ENCODE measurements around the gene CSMD2.
A peak's percentile ranks its signal among the peaks of the same experiment; 100 is the strongest.

- TF ChIP-seq CTCF (IDR thresholded peaks at IDR 0.05; ENCODE audit: low read length): peak; percentile 26
- no peak for TF ChIP-seq EZH2 (optimal IDR thresholded peaks at IDR 0.05; ENCODE audit: low read depth, low read length)
- no peak for TF ChIP-seq EZH2phosphoT487 (IDR thresholded peaks at IDR 0.05; ENCODE audit: low read length)
Measured at GRCh38 chr1:34013958-34014737, 150.9 kb downstream of the CSMD2 start.

Measured in MM.1S (cell line).